ENCODE results near the gene DTX3L.

Gene DTX3L

GRCh38 chr3:122606330-122606729 lies 42.2 kb downstream of the DTX3L start:
- DNase-seq (ENCODE audit: low read depth): no peak

GRCh38 chr3:122608916-122609315 lies 44.8 kb downstream of the DTX3L start:
- no peak for DNase-seq (ENCODE audit: low read depth)

- DNase-seq (ENCODE audit: low read depth): no peak
Measured at GRCh38 chr3:122609798-122610559, 45.8 kb downstream of the DTX3L start.

GRCh38 chr3:122612696-122613095 lies 48.6 kb downstream of the DTX3L start:
- DNase-seq (ENCODE audit: low read depth): no peak

- DNase-seq (ENCODE audit: low read depth): no peak
Measured at GRCh38 chr3:122615303-122615702, 51.2 kb downstream of the DTX3L start.

- no peak for DNase-seq (ENCODE audit: low read depth)
Measured at GRCh38 chr3:122618614-122619013, 54.5 kb downstream of the DTX3L start.

- DNase-seq (ENCODE audit: low read depth): no peak
Measured at GRCh38 chr3:122619040-122619439, 54.9 kb downstream of the DTX3L start.

- no peak for DNase-seq (ENCODE audit: low read depth)
Measured at GRCh38 chr3:122620399-122620798, 56.3 kb downstream of the DTX3L start.

GRCh38 chr3:122621112-122621511 lies 57.0 kb downstream of the DTX3L start:
- DNase-seq (ENCODE audit: low read depth): no peak

- DNase-seq (ENCODE audit: low read depth): no peak
Measured at GRCh38 chr3:122623031-122623829, 59.1 kb downstream of the DTX3L start.
